HG03571 (cell line): ENCODE data around the gene CDK14.
A peak's percentile ranks its signal among the peaks of the same experiment; 100 is the strongest.

ENCODE experiments used
- ATAC-seq: cut with Tn5 transposase; IDR thresholded peaks from one replicate; pipeline ENCODE4 v1.9.1; 2021; ENCODE audit not compliant: unreplicated experiment

The CDK14 gene

DNA sequence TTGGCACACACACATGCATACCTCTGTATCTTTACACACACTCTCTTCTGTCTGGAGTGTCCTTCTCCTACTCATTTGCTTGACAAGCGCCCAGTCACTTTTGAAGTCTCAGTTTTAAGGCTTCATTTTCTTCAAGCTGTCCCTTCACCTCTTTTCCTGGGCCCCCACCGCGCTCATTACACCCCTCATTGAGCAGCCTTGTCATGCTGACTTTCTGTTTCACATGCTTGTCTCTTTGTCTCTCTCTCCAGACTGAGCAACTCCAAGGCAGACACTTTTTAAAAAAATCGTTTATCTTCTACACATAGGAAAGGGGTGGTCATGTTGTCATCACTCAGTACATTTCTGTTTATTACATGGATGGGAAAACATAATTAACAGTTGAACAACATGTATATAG lies 442.9 kb downstream of the CDK14 start:
- peak; percentile 58 for ATAC-seq

DNA sequence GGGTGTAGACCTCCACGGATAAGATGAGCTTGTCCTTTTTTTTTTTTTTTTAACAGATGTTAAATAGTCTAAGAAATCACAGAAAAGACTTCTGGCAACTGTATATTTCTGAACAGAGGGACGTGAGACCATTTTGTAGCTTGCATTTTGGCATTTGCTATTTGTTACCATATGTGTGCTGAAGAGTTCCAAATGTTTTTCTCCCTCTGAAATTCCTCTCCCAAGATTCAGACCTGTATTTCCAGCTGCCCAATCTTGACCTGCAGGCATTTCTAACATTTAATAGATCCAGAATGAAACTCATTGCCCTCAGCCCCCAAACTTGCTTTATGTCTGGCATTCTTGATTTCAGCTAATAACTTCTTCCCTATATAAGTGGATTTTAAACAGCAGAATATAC lies 445.0 kb downstream of the CDK14 start:
- ATAC-seq, result no peak

DNA sequence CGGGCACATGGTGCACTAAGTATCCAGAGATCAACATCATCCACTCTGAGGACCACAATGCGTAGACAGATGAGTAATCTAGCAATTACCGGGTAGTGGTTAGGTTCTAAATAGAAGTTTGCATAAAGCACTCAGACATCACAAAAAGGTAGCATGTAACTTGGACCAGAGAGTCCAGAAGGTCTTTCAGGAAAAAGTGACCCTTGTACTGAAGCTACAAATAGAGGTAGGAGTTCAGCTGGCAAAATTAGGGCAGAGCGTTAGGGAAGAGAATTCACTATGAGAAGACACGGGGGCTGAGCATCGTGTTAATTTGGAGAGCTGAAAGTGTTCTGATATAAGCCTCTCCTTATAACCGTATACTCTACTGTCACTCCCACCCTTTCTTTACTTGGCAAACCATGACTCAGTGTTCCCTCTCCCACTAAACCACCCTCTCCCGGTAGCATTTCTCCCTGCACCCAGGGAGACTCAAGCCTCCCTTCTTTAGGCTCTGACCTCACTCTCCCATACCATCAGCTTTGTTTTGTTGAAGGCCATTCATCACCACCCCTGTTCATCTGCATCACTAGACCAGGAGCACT lies 445.9 kb downstream of the CDK14 start:
- no peak for ATAC-seq

DNA sequence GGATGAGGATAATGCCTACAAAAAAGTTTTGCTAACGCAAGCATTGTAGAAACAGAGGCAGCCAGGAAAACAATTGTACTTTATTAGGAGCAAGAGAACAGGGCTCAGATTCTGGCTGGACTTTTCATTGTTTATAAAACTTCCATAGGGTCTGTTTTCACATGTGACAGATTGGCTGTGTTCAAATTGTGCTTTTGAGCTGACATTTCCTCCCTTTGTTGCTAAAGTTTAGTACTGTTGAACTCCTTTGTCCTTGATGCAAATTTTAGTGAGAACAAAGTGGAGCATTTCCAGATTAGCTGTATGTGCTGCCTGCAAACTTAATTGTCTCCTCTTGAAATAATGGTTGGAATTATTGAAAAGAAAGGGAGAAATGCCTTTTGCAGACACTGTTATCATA lies 447.1 kb downstream of the CDK14 start:
- no peak for ATAC-seq

DNA sequence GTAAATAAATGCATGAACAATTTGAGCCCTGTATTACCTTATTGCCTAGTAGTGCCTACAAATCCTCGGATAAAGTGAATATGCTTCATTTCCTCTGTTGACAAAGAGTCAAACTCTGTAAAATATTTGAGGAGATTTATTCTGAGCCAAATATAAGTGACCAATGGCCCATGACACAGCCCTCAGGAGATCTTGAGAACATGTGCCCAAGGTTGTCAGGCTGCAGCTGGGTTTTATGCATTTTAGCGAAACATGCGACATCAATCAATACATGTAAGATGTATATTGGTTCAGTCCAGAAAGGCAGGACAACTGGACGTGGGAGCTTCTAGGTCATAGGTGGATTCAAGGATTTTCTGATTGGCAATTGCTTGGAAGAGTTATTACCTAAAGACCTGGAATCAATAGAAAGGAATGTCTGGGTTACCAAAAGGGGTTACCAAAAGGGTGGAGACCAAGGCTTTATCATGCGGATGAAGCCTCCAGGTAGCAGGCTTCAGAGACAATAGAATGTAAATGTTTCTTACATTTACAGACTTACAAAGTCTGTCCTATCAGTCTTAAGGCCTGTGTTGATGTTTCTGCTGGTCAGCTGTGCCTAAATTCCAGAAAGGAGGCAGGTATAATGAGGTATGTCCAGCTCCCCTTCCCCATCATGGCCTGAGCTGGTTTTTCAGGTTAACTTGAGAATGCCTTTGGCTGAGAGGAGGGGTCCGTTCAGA lies 448.0 kb downstream of the CDK14 start:
- no peak for ATAC-seq

DNA sequence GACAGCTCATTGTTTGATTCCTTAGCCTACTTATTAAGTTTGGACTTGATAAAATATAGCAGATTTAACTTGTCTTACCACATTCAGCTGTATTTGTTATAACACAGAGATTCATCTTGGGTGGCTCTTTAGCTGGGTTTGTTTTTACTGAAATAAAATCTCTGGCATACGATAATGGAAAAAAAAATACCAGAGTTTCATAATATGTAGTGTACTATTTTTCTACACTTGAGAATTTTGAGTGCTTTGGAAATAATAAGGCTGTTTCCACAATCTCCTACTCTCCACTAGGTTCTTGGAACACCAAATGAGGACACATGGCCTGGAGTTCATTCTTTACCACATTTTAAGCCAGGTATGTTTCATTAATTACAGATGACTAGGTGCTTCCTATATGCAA lies 449.5 kb downstream of the CDK14 start:
- no peak for ATAC-seq

DNA sequence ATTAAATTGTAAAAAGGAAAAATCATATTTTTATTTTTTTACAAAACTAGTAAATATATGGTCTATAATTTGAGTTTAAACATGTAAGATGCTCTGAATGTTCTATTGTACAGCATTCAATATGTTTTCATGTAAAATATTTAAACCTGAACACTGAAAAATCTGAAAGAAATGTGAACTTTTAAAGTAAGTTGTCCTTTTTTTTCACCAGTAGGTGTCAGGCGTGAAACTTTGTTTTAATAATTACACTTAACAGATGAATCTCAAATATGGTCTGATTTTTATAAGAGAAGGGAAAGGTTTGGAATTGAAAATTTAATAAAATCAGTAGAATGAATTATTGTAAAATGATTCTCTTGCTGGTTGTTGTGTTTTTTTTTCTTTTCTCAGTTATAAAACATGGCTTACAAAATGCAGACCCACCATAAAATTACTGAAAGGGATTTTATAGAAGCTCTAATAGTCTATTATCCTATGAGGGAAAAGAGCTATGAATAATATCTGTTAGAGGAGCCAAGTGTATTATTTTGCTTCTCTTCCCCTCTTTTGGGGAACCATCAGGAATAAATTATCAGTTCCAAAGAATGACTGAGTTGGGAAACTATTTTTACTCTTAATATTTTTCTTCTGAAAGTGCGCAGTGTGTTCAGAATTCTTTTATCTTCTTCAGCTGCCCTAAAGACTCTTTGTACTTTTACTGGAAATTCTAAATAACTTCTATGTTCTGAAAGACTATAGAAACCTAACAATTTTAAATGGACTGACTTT lies 450.4 kb downstream of the CDK14 start:
- ATAC-seq, result no peak

DNA sequence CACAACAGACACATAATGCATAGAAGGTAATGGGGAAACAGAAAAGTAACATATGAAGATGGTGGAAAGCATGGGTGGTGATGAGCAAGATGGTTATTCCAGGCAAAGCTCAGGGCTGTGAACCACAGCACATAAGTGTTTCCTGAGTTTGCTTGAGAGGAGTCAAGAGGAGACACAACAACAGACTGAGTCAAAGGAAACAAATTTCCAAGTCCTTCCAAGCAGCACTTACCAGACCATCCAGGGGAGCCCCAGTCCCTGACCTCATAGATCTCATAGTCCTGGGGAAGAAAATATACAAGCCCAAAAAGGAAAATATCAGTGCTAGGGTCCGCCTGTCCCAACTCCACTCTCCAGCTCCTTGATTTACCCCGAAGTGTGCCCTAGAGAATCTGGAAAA lies 451.5 kb downstream of the CDK14 start:
- ATAC-seq, result no peak

DNA sequence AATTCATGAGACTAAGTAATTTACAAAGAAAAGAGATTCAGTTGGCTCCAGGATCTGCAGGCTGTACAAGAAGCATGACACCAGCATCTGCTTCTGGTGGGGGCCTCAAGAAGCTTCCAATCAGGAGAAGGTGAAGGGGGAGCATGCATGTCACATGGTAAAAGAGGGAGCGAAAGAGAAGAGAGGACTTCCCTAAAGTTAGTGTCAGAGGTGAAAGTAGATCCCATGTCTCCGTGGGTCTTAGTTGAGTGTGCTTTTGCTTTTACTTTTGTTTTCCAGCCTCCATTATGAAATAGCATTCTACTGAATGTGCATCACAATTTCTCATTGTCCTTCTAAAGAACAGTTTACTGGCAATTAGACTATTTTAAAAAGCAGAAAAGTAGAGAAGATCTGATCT lies 454.6 kb downstream of the CDK14 start:
- peak; percentile 61 for ATAC-seq

DNA sequence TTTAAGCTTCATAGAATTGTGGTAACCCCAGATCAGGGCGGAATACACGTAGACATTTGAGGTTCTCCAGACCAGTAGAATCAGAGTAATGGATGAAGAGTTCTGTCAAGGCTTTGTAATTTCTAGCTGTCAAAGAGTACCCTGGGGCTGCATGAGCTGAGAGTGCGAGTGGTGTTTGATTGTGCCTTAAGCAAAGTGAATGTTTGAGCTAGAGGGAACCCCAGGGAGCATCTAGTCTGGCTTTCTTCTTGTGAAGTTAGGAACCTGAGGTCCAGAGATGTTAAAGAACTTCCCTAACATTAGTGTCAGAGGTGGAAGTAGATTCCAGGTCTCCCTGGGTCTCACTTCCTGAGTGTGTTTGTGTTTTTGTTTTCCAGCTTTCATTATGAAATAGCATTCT lies 455.8 kb downstream of the CDK14 start:
- no peak for ATAC-seq

DNA sequence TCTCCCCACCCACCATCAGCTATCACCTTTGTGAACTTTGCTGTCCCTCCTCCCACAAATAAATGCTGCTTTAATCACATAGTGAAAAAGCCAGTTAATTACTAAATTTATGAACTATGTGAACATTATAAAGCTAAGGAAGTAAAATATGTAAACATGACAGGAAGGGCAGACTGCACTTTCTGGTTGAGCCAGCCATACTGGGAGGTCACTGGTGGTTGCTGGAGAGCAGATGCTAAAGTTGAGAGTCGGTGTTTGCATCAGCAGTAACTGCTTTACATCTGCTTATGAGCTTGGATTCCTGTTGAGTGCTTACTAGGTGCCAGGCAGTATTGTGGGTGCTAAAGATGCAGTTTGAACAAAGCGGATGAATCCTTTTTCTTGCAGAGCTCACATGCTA lies 458.3 kb downstream of the CDK14 start:
- no peak for ATAC-seq

DNA sequence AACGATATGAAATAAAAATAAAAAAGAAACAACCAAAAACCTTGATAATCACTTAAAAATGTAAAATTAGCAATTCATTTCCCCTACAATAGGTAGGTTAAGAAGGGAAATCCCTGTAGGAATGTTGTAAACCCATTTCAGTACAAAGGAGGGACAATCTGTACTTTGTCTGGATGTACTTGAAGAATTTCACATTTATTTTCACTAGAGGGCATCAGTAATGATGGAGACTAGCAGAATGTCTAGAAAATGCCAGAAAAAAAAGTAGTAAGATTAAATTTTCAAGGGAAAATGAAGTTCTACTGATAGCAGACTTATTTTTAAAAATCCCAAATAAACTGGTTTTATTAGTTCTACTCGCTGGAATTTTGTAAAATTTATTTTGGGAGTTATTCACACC lies 459.1 kb downstream of the CDK14 start:
- ATAC-seq, result no peak

DNA sequence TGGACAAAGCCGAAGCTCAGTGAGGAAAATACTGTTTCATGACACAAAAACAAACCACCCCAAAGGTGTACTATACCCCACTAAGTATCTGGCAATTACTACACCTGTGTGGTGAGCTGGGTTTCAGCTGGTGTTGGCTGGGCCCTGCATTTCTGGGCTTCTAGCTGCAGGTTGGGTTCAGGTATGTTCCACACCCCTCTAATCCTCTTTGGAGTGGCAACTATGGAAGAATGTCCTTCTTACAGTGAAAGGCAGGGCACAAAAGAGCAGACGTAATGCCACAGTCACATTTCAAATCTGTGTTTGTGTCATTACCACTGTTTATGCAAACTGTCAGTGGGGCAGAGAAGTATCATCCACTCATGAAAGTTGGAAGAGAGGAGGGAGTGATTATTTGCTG lies 466.6 kb downstream of the CDK14 start:
- ATAC-seq, result no peak

DNA sequence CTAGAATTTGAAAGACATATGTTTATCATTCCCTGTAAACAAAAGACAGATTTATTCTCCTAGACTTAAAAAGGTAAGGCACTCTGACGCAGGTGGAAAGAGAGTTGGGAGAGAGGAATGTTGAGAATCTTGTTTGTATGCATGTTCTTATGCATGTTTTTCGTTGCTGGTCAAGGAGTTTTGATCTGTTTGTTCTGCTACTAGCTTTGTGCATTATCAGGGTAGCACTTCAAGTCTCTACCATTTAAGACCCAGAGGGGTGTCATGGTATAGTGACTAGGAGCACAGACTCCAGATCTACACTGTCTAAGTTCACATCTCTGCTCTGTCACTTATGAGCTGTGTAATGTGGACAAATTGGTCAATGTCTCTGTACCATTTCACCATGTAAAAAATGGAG lies 467.9 kb downstream of the CDK14 start:
- no peak for ATAC-seq

DNA sequence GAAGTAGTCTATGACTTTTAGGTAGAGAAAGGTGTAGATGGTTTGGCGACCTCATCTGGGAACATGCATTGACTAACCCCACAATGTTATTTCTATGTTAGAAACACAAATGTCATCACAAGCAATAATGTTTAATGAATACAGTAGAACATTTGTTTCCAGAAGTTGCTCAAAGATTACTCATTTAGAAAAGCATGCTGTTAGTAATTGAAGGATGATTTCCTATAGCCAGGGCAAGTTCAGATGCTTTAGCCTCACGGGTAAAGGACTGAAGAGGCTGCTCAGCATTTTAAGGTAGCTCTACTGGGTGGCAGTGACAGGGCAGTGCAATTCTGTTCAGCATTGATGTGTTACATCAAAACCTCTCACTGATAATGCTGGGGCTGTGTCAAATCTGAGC lies 468.8 kb downstream of the CDK14 start:
- no peak for ATAC-seq

DNA sequence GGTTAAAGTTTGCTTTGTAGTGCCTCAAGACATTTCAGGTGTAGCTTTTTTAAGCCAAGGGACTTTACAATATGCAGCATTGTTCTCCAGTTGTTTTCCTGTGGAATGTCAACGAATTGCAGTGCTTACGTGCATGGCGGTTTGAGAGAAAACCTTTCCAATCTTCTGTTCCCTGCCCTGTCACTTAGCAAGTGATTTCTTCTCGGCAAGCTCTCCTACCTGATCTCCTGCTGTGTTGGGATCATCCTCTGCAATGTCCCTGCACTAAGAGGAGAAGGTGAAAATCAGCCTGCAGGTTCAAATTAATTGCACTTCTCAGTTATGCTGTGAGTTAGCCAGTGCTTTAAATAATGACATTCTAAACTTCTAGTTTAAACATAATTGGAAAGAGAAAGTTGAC lies 470.5 kb downstream of the CDK14 start:
- ATAC-seq, result no peak

DNA sequence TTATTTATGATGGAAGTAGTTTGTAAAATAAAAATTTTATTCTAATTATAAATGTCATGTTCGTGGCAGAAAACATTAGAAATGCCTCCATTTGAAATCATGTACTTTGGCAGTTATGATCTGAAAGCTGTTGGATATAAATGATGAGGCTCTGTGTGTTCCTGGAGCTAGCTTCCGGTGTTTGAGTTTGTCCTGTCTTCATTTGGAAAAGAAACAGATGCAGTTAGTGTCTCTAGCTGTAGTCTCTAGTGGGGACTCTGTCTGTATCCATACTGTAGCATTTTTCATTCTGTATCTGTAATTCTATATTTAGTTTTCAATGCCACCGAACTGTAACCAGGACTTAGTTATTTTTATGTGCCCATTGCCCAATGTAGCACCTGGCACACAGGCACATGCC lies 471.1 kb downstream of the CDK14 start:
- no peak for ATAC-seq

DNA sequence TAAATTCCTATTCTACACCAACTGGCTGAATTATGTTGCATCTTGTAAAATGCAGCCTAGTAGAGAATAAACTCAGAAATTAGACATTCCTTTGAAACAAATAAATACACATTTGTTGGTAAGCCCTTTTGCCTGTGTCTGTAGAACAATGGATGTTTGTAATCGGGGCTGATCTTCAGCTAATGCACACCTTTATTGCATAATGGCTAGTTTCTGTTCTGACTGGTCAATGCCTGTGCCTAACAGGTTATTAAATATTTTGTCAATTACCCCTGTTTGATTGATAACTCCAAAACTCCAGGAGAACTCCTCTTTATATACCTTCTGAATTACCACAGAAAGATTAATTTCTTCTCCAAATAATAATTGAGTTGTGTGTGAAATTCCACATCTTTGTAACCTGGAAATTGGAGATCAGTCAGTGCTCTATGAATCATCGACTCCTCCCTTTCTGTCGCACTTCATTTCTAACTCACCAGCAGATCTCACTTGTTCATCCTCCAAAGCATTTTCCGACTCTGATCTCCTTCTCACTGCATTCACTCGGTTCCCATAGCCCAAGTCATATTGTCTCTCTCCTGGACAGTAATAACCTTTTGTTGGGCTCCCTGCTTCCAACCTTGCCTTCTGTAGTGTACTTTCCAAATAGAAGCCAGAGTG lies 472.1 kb downstream of the CDK14 start:
- no peak for ATAC-seq

DNA sequence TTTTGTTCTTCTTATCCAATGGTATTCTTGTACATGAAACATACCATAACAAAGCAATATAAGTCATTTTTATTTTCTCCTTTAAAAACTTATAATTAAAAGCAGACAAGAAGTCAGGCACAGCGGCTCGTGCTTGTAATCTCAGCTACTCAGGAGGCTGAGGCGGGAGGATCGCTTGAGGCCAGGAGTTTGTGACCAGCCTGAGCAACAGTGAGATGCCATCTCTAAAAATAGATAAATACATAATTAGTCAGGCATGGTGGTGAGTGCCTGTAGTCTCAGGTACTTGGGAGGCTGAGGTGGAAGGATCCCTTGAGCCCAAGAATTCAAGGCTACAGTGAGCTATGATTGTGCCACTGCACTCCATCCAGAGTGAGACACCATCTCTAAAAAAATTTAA lies 473.0 kb downstream of the CDK14 start:
- ATAC-seq, result no peak

DNA sequence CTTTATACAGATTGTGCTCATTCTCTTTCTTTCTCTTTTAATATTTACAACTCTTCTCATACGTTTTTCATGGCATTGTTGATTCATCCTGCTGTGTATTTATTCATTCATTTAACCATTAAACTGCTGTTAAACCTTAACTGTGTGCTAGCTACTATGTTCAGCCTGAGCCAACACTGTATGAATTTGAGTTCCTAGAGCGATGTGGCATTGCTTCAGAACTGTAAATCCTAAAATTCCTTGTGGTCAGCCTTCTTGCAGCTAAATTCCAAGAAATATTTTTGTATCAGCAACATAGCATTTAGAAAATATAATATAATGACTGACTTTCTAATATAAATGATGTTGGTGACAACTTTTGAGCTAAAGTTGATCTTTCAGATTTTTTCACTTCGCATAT lies 483.4 kb downstream of the CDK14 start:
- ATAC-seq, result no peak

DNA sequence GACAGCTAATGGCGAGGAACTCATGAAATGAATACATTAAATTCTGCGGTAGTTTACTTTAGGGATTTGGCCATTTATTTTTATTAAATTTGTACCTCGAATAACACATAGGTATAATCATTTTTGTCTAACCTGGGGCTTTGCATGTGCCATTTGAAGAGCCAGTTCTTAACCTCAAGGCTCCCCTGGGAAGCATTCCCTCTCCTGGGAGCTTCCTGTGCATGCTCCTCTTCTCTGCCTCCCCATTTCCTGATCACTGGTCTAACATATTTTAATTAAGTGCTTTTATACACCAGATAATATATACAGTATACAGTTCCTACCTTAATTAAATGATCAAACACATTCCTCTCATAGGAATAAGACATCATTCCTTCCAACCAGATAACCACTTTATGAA lies 484.2 kb downstream of the CDK14 start:
- no peak for ATAC-seq

DNA sequence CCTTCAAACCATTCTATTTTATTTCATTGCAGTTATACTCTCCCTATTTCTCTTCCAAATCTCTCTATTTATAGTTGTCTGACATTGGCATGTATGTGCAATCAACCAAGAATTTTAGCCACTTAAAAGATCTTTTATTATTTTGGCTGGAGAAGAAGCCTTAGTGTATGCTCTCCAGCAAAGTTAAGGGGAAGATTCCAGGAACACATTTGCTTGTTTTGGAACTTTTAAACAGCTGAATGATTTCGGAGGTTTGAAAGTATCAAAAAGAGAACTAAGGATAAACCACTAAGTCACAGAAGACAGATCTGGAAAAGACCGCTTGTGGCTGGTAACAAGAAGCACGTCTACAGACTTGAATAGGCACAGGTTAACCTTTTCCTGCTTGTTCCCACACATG lies 485.9 kb downstream of the CDK14 start:
- ATAC-seq, result no peak
